Astrocyte (in vitro differentiated cells and primary cell): ENCODE results near the gene BFAR.
"Not testable (repeated sequence)": the region's sequence is repeated elsewhere in the genome, so short reads cannot be mapped to it uniquely, and the experiment has no call there.

ENCODE experiments used
- CTCF ChIP-seq: IDR thresholded peaks from 2 replicates; pipeline ENCODE4 v1.5.1; 2011; ENCODE audit warnings: low read depth, mild to moderate bottlenecking, inconsistent platforms, low read length, moderate library complexity; ENCODE audit not compliant: insufficient read depth
- EZH2 ChIP-seq: IDR thresholded peaks from 2 replicates; pipeline ENCODE4 v1.6.1; 2012; ENCODE audit warnings: mild to moderate bottlenecking, low read length, inconsistent platforms; ENCODE audit not compliant: insufficient read depth

DNA sequence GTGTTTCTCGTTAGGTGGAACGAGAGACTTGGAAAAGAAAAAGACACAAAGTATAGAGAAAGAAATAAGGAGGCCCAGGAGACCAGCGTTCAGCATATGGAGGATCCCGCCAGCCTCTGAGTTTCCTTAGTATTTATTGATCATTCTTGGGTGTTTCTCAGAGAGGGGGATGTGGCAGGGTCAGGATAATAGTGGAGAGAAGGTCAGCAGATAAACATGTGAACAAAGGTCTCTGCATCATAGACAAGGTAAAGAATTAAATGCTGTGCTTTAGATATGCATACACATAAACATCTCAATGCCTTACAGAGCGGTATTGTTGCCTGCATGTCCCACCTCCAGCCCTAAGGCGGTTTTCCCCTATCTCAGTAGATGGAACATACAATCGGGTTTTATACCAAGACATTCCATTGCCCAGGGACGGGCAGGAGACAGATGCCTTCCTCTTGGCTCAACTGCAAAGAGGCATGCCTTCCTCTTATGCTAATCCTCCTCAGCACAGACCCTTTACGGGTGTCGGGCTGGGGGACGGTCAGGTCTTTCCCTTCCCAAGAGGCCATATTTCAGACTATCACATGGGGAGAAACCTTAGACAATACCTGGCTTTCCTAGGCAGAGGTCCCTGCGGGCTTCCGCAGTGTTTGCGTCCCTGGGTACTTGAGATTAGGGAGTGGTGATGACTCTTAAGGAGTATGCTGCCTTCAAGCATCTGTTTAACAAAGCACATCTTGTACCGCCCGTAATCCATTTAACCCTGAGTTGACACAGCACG is 3.6 kb downstream of the BFAR start:
- not testable (repeated sequence) for TF ChIP-seq CTCF, EZH2
